Measurements from ENCODE around the gene ZNF557.

GRCh38 chr19:7068599-7068998, 904 bp upstream of the ZNF557 start:
- TF ChIP-seq EP300 (IDR thresholded peaks at IDR 0.05) (no peak), CTCF (IDR thresholded peaks at IDR 0.05) (no peak), POLR2AphosphoS5 (IDR thresholded peaks at IDR 0.05) (no peak), POLR2A (IDR thresholded peaks at IDR 0.05) (no peak)

All from gastroesophageal sphincter (tissue), 3 donors.